Testis (tissue), 2 donors: ENCODE measurements around the gene RS1.

ENCODE experiments used
- POLR2A ChIP-seq: fragments of 450-650 bp; IDR thresholded peaks from one replicate; pipeline ENCODE4 v1.6.1; 2017; ENCODE audit warnings: antibody characterized with exemption, mild to moderate bottlenecking, moderate library complexity
- TF ChIP-seq, protein P1 (sequence below), 3 experiments: fragments of 450-650 bp in 2 of 3; fragments of 200-600 bp in 1 of 3; sonication (generic) in 1 of 3; IDR thresholded peaks; one replicate each; pipeline ENCODE4 v1.5.1; 2016 to 2019; ENCODE audit warnings: antibody characterized with exemption in 3 of 3, mild to moderate bottlenecking in 2 of 3, moderate library complexity in 1 of 3

GRCh38 chrX:18607966-18608365 is 63.9 kb downstream of the RS1 start:
- TF ChIP-seq, protein P1, sequence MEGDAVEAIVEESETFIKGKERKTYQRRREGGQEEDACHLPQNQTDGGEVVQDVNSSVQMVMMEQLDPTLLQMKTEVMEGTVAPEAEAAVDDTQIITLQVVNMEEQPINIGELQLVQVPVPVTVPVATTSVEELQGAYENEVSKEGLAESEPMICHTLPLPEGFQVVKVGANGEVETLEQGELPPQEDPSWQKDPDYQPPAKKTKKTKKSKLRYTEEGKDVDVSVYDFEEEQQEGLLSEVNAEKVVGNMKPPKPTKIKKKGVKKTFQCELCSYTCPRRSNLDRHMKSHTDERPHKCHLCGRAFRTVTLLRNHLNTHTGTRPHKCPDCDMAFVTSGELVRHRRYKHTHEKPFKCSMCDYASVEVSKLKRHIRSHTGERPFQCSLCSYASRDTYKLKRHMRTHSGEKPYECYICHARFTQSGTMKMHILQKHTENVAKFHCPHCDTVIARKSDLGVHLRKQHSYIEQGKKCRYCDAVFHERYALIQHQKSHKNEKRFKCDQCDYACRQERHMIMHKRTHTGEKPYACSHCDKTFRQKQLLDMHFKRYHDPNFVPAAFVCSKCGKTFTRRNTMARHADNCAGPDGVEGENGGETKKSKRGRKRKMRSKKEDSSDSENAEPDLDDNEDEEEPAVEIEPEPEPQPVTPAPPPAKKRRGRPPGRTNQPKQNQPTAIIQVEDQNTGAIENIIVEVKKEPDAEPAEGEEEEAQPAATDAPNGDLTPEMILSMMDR (IDR thresholded peaks at IDR 0.05): no peak
- no peak for TF ChIP-seq POLR2A
